Esophagus muscularis mucosa (tissue), 3 donors: ENCODE results near the gene PIK3CD.

Source experiments
- POLR2A ChIP-seq: fragments of 450-650 bp; IDR thresholded peaks from one replicate; pipeline ENCODE4 v1.6.1; 2017; ENCODE audit warnings: antibody characterized with exemption, moderate library complexity, mild to moderate bottlenecking, low read depth
- TF ChIP-seq, protein P1 (sequence below), 3 experiments: fragments of 200-600 bp in 2 of 3; fragments of 450-650 bp in 1 of 3; sonication (generic) in 2 of 3; IDR thresholded peaks; one replicate each; pipeline ENCODE4 v1.5.1; 2017 to 2019; ENCODE audit warnings: antibody characterized with exemption in 3 of 3, mild to moderate bottlenecking in 2 of 3, moderate library complexity in 1 of 3

DNA sequence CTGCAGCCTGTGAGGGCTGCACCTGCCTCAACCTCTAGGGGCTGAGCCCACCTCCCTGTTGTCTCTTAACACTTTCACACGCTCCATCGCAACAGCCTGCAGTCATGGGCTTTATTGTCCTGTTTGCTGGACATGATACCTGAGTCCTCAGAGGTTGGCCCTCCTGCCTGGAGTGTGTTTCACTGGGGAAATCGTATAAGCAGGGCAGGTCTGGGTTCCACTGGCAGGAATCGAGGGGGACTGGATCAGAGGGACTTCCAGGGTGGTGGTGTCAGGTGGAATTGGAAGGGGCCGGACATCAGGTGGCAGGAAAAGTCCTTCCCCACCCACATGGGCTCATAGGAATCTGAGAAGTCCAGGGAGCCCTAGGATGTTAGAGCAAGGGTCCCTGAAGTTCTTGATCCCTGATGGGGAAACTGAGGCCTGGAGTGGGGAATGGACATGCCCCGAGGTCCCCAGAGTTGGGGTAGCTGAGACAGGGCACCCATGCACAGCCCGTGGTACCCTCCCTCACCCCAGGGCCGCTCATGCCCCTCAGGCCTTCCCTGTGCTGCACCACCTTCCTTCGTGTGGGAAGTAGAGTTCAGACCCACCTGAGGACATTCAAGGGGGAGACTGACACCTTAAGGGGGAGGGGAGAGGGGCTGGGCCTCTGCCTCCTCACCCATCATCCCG lies 66.6 kb downstream of the PIK3CD start:
- no peak for TF ChIP-seq POLR2A
- TF ChIP-seq, protein P1, sequence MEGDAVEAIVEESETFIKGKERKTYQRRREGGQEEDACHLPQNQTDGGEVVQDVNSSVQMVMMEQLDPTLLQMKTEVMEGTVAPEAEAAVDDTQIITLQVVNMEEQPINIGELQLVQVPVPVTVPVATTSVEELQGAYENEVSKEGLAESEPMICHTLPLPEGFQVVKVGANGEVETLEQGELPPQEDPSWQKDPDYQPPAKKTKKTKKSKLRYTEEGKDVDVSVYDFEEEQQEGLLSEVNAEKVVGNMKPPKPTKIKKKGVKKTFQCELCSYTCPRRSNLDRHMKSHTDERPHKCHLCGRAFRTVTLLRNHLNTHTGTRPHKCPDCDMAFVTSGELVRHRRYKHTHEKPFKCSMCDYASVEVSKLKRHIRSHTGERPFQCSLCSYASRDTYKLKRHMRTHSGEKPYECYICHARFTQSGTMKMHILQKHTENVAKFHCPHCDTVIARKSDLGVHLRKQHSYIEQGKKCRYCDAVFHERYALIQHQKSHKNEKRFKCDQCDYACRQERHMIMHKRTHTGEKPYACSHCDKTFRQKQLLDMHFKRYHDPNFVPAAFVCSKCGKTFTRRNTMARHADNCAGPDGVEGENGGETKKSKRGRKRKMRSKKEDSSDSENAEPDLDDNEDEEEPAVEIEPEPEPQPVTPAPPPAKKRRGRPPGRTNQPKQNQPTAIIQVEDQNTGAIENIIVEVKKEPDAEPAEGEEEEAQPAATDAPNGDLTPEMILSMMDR (IDR thresholded peaks at IDR 0.05) = no peak
